Stimulated activated CD4-positive, alpha-beta T cell treated with anti-CD3 and anti-CD28 coated beads, Interleukin-4, amount 100 ng/mL, for 4 hours (primary cell): ENCODE data around the gene FGD3.

Experiments
- DNase-seq, 2 experiments: peaks; one replicate each; pipeline ENCODE4 v3.0.0-alpha.2; 2020

The FGD3 gene

DNA sequence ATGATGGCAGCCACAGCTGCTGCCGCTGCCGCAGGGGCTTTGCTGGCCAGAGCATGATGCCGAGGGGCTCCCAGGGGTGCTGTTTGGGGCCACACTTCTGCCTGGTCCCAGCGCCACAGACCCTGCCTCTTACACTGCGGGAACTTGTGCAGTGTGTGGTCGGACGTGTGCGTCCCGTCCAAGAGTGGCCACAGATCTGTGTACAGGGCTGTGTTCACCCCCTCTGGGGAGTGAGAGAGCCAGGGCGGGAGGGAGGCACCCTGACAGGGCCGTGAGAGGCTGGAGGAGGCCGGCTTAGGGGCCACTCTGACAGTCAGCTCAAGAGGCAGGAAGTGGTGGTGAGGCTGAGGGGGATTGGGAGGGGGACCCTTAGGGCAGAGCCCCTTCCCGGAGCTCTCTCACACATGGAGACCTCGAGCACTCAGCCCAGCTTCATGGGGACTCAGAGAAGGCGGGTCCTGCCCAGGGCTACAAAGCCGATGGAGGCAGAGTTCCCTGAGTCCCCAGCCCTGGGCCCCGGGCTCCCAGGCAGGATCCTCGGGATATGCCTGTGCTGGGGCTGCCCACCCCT lies 135.6 kb downstream of the FGD3 start:
- no peak for DNase-seq

DNA sequence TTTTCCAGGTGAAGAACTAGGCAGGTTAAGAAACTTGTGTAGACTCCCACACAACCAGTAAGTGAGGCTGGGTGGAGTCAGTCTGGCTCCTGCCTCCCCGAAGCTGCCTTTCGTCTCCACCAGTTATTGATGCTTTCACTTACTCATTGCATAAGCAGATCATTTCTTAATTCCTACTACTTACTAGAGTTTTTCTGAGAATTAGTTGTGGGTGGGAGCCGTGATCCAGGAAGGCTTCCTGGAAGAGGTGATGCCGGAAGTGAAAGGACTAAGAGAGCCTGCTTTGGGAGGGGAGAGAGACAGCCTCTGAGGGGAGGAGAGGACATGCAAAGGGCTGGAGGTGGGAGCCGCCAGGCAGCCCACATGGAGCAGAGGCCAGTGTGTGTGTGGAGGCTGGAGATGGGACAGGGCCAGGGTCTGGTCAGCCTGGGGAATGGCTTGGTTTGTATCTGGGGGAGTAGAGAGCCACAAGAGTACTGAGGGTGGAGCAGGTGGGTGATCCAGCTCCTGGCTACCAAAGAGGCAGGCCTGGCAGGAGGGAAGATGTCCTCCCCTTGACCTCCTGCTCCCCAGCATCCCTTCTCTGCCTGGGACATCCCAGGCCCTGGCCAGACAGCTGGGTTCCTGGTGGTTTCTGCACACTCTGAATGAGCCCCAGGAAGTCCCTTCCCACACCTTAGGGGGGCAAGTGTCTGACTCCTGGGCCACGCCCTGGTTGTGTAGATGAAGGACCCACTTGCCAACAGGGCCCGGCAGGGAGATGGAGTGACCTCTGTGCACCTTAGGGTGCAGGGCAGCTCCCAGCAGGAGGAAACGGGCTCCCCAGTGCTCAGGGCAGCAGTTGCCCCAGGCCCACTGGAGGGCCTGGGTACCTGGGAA lies 136.5 kb downstream of the FGD3 start:
- no peak for DNase-seq

DNA sequence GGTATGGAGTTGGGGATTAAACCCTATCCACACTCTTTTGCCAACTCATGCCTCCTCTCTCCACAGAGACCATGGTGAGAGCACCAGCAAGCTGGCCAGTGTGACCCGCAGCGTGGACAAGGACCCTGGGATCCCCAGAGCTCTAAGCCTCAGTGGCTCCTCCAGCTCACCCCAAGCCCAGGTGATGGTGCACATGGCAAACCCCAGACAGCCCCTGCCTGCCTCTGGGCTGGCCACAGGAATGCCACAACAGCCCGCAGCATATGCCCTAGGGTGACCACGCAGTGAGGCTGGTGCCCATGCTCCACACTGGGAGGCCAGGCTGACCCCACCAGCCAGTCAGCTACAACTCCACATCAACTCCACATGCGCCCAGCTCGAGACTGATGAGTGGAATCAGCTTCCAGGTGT lies 137.2 kb downstream of the FGD3 start:
- no peak for DNase-seq

DNA sequence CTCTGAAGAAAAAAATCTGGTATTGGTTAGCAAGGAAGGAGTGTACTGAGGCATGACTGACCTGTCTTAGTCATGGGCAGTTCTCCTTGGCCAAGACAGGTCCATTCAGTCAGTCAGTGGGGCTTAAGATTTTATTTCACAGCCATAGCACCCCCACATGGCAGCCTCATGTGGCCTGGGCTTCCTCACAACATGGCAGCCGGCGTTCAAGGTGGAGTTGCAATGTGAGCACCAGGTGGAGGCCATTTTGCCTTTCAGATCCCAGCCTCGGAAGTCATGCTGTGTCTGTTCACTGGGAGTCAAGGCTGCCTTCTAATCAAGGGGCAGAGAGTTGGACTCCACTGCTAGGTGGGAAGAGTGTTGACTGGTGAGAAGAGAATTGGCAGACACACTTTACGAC lies 138.4 kb downstream of the FGD3 start:
- no peak for DNase-seq
